BLaER1 (cell line): ENCODE measurements around the gene MED12.
"Not testable (repeated sequence)": the region's sequence is repeated elsewhere in the genome, so short reads cannot be mapped to it uniquely, and the experiment has no call there.

ENCODE experiments used
- H3K27ac ChIP-seq: shearing (Covaris generic); formaldehyde crosslinking; 2 replicates; pipeline ENCODE4 v1.8.1; 2022
- H3K27me3 ChIP-seq: shearing (Covaris generic); formaldehyde crosslinking; 2 replicates; pipeline ENCODE4 v1.8.1; 2022
- H3K36me3 ChIP-seq: shearing (Covaris generic); formaldehyde crosslinking; 2 replicates; pipeline ENCODE4 v1.8.1; 2022
- H3K4me1 ChIP-seq: shearing (Covaris generic); formaldehyde crosslinking; 2 replicates; pipeline ENCODE4 v1.8.1; 2022
- H3K4me2 ChIP-seq: shearing (Covaris generic); formaldehyde crosslinking; 2 replicates; pipeline ENCODE4 v1.8.1; 2022
- H3K4me3 ChIP-seq: shearing (Covaris generic); formaldehyde crosslinking; 2 replicates; pipeline ENCODE4 v1.8.1; 2022
- H3K9ac ChIP-seq: shearing (Covaris generic); formaldehyde crosslinking; 2 replicates; pipeline ENCODE4 v1.8.1; 2022
- H3K9me3 ChIP-seq: shearing (Covaris generic); formaldehyde crosslinking; 2 replicates; pipeline ENCODE4 v1.8.1; 2022
- H4K20me1 ChIP-seq: shearing (Covaris generic); formaldehyde crosslinking; 2 replicates; pipeline ENCODE4 v1.8.1; 2022
- Cebpa-rat ChIP-seq: shearing (Covaris generic); IDR thresholded peaks from 2 replicates; pipeline ENCODE4 v1.8.1; 2022

The MED12 gene

GRCh38 chrX:71169586-71169985 lies 51.2 kb downstream of the MED12 start:
- Histone ChIP-seq H3K27me3 (peaks cover 60% of the 10 kb centered on the region), H3K9me3 (no peaks in the 10 kb centered on the region; the same call in 1 of the 2 replicates), H3K4me2 (no peak overlapping the region), H3K9ac (no peak overlapping the region), H3K27ac (no peak overlapping the region), H3K4me3 (no peak overlapping the region), H3K36me3 (peaks cover 18% of the 10 kb centered on the region; the same call in 1 of the 2 replicates), H3K4me1 (peaks cover 30% of the 10 kb centered on the region), H4K20me1 (no peaks in the 10 kb centered on the region; the same call in 1 of the 2 replicates)
- TF ChIP-seq Cebpa-rat, result no peak

- H3K27ac ChIP-seq, result no peak overlapping the region
These were observed 52.3 kb downstream of the MED12 start for GRCh38 chrX:71170660-71171059.

GRCh38 chrX:71171110-71171801 lies 52.9 kb downstream of the MED12 start:
- H3K36me3 ChIP-seq, result peaks cover 18% of the 10 kb centered on the region; the same call in 1 of the 2 replicates
- H3K4me3 ChIP-seq, result no peak overlapping the region
- H3K27ac ChIP-seq, result no peak overlapping the region
- peak overlapping the region; percentile 42 for H3K4me2 ChIP-seq
- peaks cover 63% of the 10 kb centered on the region for H3K27me3 ChIP-seq
- H3K9ac ChIP-seq, result no peak overlapping the region
- H3K9me3 ChIP-seq, result no peaks in the 10 kb centered on the region; the same call in 1 of the 2 replicates
- no peaks in the 10 kb centered on the region for H4K20me1 ChIP-seq
- peaks cover 13% of the 10 kb centered on the region for H3K4me1 ChIP-seq
- TF ChIP-seq Cebpa-rat, result no peak

More at GRCh38 chrX:71170660-71171059, 52.3 kb downstream of the MED12 start:
- no peak overlapping the region for H3K9ac ChIP-seq
- no peaks in the 10 kb centered on the region; the same call in 1 of the 2 replicates for H4K20me1 ChIP-seq
- H3K27me3 ChIP-seq, result peaks cover 60% of the 10 kb centered on the region
- peaks cover 18% of the 10 kb centered on the region; the same call in 1 of the 2 replicates for H3K36me3 ChIP-seq
- TF ChIP-seq Cebpa-rat, result no peak
- H3K9me3 ChIP-seq, result no peaks in the 10 kb centered on the region; the same call in 1 of the 2 replicates
- H3K4me2 ChIP-seq, result peak overlapping the region; percentile 19; the same call in 1 of the 2 replicates
- peaks cover 19% of the 10 kb centered on the region for H3K4me1 ChIP-seq
- H3K4me3 ChIP-seq, result no peak overlapping the region

GRCh38 chrX:71173440-71173839 lies 55.0 kb downstream of the MED12 start:
- H3K36me3 ChIP-seq, result 0 out of 2 replicates have a peak, but pooled peaks cover 7% of the 10 kb centered on the region
- no peak overlapping the region for H3K4me2 ChIP-seq
- peaks cover 8% of the 10 kb centered on the region for H3K4me1 ChIP-seq
- no peak for TF ChIP-seq Cebpa-rat
- H3K9ac ChIP-seq, result no peak overlapping the region
- H3K27me3 ChIP-seq, result peaks cover 69% of the 10 kb centered on the region
- H3K27ac ChIP-seq, result no peak overlapping the region
- H3K9me3 ChIP-seq, result no peaks in the 10 kb centered on the region
- no peak overlapping the region for H3K4me3 ChIP-seq
- no peaks in the 10 kb centered on the region for H4K20me1 ChIP-seq

- Histone ChIP-seq H3K4me1 (peaks cover 10% of the 10 kb centered on the region), H4K20me1 (no peaks in the 10 kb centered on the region), H3K4me3 (no peak overlapping the region), H3K27ac (no peak overlapping the region), H3K9me3 (no peaks in the 10 kb centered on the region), H3K36me3 (0 out of 2 replicates have a peak, but pooled peaks cover under 1% of the 10 kb centered on the region), H3K9ac (no peak overlapping the region), H3K4me2 (no peak overlapping the region), H3K27me3 (peaks cover 79% of the 10 kb centered on the region)
- no peak for TF ChIP-seq Cebpa-rat
These were observed 56.4 kb downstream of the MED12 start for GRCh38 chrX:71174795-71175194.

GRCh38 chrX:71175531-71175930 lies 57.1 kb downstream of the MED12 start:
- no peak overlapping the region for H3K27ac ChIP-seq
- no peak for TF ChIP-seq Cebpa-rat
- no peak overlapping the region for H3K4me3 ChIP-seq
- peaks cover 13% of the 10 kb centered on the region for H3K4me1 ChIP-seq
- H4K20me1 ChIP-seq, result no peaks in the 10 kb centered on the region
- no peaks in the 10 kb centered on the region for H3K9me3 ChIP-seq
- H3K9ac ChIP-seq, result no peak overlapping the region
- no peak overlapping the region for H3K4me2 ChIP-seq
- no peaks in the 10 kb centered on the region for H3K36me3 ChIP-seq
- peaks cover 86% of the 10 kb centered on the region for H3K27me3 ChIP-seq

- Histone ChIP-seq H3K4me3 (no peak overlapping the region), H3K4me2 (no peak overlapping the region), H4K20me1 (no peaks in the 10 kb centered on the region), H3K9ac (no peak overlapping the region), H3K9me3 (no peaks in the 10 kb centered on the region), H3K4me1 (peaks cover 17% of the 10 kb centered on the region), H3K27me3 (peaks cover 78% of the 10 kb centered on the region), H3K27ac (no peak overlapping the region), H3K36me3 (no peaks in the 10 kb centered on the region)
- no peak for TF ChIP-seq Cebpa-rat
These were observed 58.9 kb downstream of the MED12 start for GRCh38 chrX:71177327-71177726.

GRCh38 chrX:71178908-71179307 lies 60.5 kb downstream of the MED12 start:
- no peak for TF ChIP-seq Cebpa-rat
- no peak overlapping the region for H3K9ac ChIP-seq
- H3K9me3 ChIP-seq, result no peaks in the 10 kb centered on the region
- H3K27ac ChIP-seq, result no peak overlapping the region
- H3K27me3 ChIP-seq, result peaks cover 75% of the 10 kb centered on the region
- peaks cover 28% of the 10 kb centered on the region for H3K4me1 ChIP-seq
- H3K4me3 ChIP-seq, result no peak overlapping the region
- H3K4me2 ChIP-seq, result no peak overlapping the region
- H4K20me1 ChIP-seq, result no peaks in the 10 kb centered on the region
- no peaks in the 10 kb centered on the region for H3K36me3 ChIP-seq

- Histone ChIP-seq H3K27me3 (peaks cover 71% of the 10 kb centered on the region), H3K27ac (peak overlapping the region; percentile 83), H3K4me2 (peak overlapping the region; percentile 70), H3K9ac (0 out of 2 replicates have a peak overlapping the region, but pooled peaks have one; percentile 77), H3K4me1 (peaks cover 28% of the 10 kb centered on the region)
- H3K36me3 ChIP-seq, H3K4me3 ChIP-seq, H3K9me3 ChIP-seq, H4K20me1 ChIP-seq: not testable (repeated sequence)
These were observed 62.3 kb downstream of the MED12 start for GRCh38 chrX:71180579-71181265.

GRCh38 chrX:71181558-71181909 lies 63.1 kb downstream of the MED12 start:
- Histone ChIP-seq H3K9me3 (no peaks in the 10 kb centered on the region), H3K36me3 (no peaks in the 10 kb centered on the region), H3K4me1 (peaks cover 28% of the 10 kb centered on the region), H3K9ac (peak overlapping the region; percentile 77; the same call in 1 of the 2 replicates), H3K27me3 (peaks cover 69% of the 10 kb centered on the region), H3K4me2 (peak overlapping the region; percentile 70), H3K27ac (peak overlapping the region; percentile 83), H3K4me3 (peak overlapping the region; percentile 58), H4K20me1 (no peaks in the 10 kb centered on the region; the same call in 1 of the 2 replicates)
- TF ChIP-seq Cebpa-rat, result no peak
